H9 (cell line): Measurements from ENCODE around the gene GSAP. TPM values are rescaled to one million over a fixed set of nuclear protein-coding genes. Genes with fewer than 3 reads are reported as not detected.

Experiments used
- DNase-seq: peaks from one replicate; pipeline ENCODE4 v3.0.0-alpha.2; 2017
- H2AFZ ChIP-seq: one replicate; pipeline ENCODE4 v1.6.1; 2013; ENCODE audit warnings: mild to moderate bottlenecking, low read length, control low read depth, moderate library complexity
- H2AK5ac ChIP-seq: 2 replicates; pipeline ENCODE4 v1.6.1; 2013; ENCODE audit warnings: low read length, control low read depth, mixed read lengths; ENCODE audit not compliant: insufficient read length
- H2BK120ac ChIP-seq: one replicate; pipeline ENCODE4 v1.6.1; 2013; ENCODE audit warnings: low read depth, mild to moderate bottlenecking, low read length, control low read depth, inconsistent platforms; ENCODE audit not compliant: poor library complexity, severe bottlenecking
- H2BK12ac ChIP-seq: 2 replicates; pipeline ENCODE4 v1.6.1; 2013; ENCODE audit warnings: low read length, control low read depth, mixed read lengths, low read depth; ENCODE audit not compliant: insufficient read length
- H2BK15ac ChIP-seq: 2 replicates; pipeline ENCODE4 v1.6.1; 2013; ENCODE audit warnings: low read depth, low read length, control low read depth
- H2BK20ac ChIP-seq: one replicate; pipeline ENCODE4 v1.6.1; 2013; ENCODE audit warnings: low read depth, mild to moderate bottlenecking, low read length, control low read depth, inconsistent platforms; ENCODE audit not compliant: poor library complexity, severe bottlenecking
- H2BK5ac ChIP-seq: 2 replicates; pipeline ENCODE4 v1.6.1; 2013; ENCODE audit warnings: low read length, control low read depth, mixed read lengths; ENCODE audit not compliant: insufficient read length
- H3K14ac ChIP-seq: 2 replicates; pipeline ENCODE4 v1.6.1; 2013; ENCODE audit warnings: low read length, control low read depth; ENCODE audit not compliant: insufficient read depth
- H3K18ac ChIP-seq: 2 replicates; pipeline ENCODE4 v1.6.1; 2013; ENCODE audit warnings: low read depth, mild to moderate bottlenecking, mixed read lengths, low read length, control low read depth; ENCODE audit not compliant: insufficient read length
- H3K23ac ChIP-seq: 2 replicates; pipeline ENCODE4 v1.6.1; 2013; ENCODE audit warnings: low read length, control low read depth, mixed read lengths, low read depth; ENCODE audit not compliant: insufficient read length
- H3K23me2 ChIP-seq: 2 replicates; pipeline ENCODE4 v1.6.1; 2013; ENCODE audit warnings: low read depth, mild to moderate bottlenecking, mixed read lengths, low read length, control low read depth; ENCODE audit not compliant: insufficient read length, poor library complexity, severe bottlenecking
- H3K27ac ChIP-seq: 2 replicates; pipeline ENCODE4 v1.5.1; 2013; ENCODE audit warnings: low read length, control low read depth, mixed read lengths, low read depth; ENCODE audit not compliant: insufficient read length
- H3K27me3 ChIP-seq: 2 replicates; pipeline ENCODE4 v1.6.1; 2013; ENCODE audit warnings: low read length, control low read depth, inconsistent platforms; ENCODE audit not compliant: insufficient read depth
- H3K4ac ChIP-seq: 2 replicates; pipeline ENCODE4 v1.6.1; 2013; ENCODE audit warnings: low read depth, mild to moderate bottlenecking, control low read depth, inconsistent platforms, low read length, moderate library complexity
- H3K4me1 ChIP-seq: 2 replicates; pipeline ENCODE4 v1.6.1; 2013; ENCODE audit warnings: low read length, control low read depth, inconsistent platforms; ENCODE audit not compliant: insufficient read depth
- H3K4me2 ChIP-seq: 2 replicates; pipeline ENCODE4 v1.6.1; 2013; ENCODE audit warnings: low read length, control low read depth, mixed read lengths; ENCODE audit not compliant: insufficient read length, insufficient read depth
- H3K56ac ChIP-seq: 2 replicates; pipeline ENCODE4 v1.6.1; 2013; ENCODE audit warnings: low read depth, mild to moderate bottlenecking, mixed read lengths, low read length, control low read depth; ENCODE audit not compliant: insufficient read length
- H3K79me1 ChIP-seq: 2 replicates; pipeline ENCODE4 v1.6.1; 2013; ENCODE audit warnings: low read depth, mild to moderate bottlenecking, moderate library complexity, low read length, control low read depth, inconsistent platforms; ENCODE audit not compliant: insufficient read depth, poor library complexity, severe bottlenecking
- H3K79me2 ChIP-seq: 2 replicates; pipeline ENCODE4 v1.6.1; 2013; ENCODE audit warnings: low read length, control low read depth, inconsistent platforms; ENCODE audit not compliant: insufficient read depth
- H3K9ac ChIP-seq: 2 replicates; pipeline ENCODE4 v1.6.1; 2013; ENCODE audit warnings: low read length, control low read depth, mixed read lengths; ENCODE audit not compliant: insufficient read length; ENCODE audit errors: extremely low read depth
- H3K9me3 ChIP-seq: one replicate; pipeline ENCODE4 v1.6.1; 2013; ENCODE audit warnings: low read depth, low read length, inconsistent platforms; ENCODE audit not compliant: control insufficient read depth
- H3T11ph ChIP-seq: one replicate; pipeline ENCODE4 v1.6.1; 2013; ENCODE audit warnings: mild to moderate bottlenecking, low read length, control low read depth, inconsistent platforms
- H4K20me1 ChIP-seq: one replicate; pipeline ENCODE4 v1.6.1; 2013; ENCODE audit not compliant: control insufficient read depth, insufficient read length, insufficient read depth
- H4K5ac ChIP-seq: 2 replicates; pipeline ENCODE4 v1.6.1; 2013; ENCODE audit warnings: low read depth, mild to moderate bottlenecking, mixed read lengths, low read length, control low read depth; ENCODE audit not compliant: insufficient read length
- H4K8ac ChIP-seq: replicated peaks from 2 replicates; pipeline ENCODE4 v1.6.1; 2013; ENCODE audit warnings: low read length, control low read depth, mixed read lengths, low read depth; ENCODE audit not compliant: insufficient read length
- H4K91ac ChIP-seq: 2 replicates; pipeline ENCODE4 v1.6.1; 2013; ENCODE audit warnings: low read depth, mild to moderate bottlenecking, moderate library complexity, mixed read lengths, low read length, control low read depth; ENCODE audit not compliant: insufficient read length
- H3K27ac Mint-ChIP-seq, 3 experiments: 2 replicates in 2 of 3; 3 replicates in 1 of 3; pipeline ENCODE4 v1.8.0; 2020 to 2021; ENCODE audit warnings: mixed read lengths in 3 of 3, mild to moderate bottlenecking in 1 of 3, moderate library complexity in 1 of 3
- H3K27me3 Mint-ChIP-seq: 2 replicates; pipeline ENCODE4 v1.8.0; 2021; ENCODE audit warnings: low read depth, mild to moderate bottlenecking, moderate library complexity, mixed read lengths
- H3K36me3 Mint-ChIP-seq, 3 experiments: 2 replicates in 2 of 3; 3 replicates in 1 of 3; pipeline ENCODE4 v1.8.0; 2020 to 2021; ENCODE audit warnings: low read depth in 3 of 3, mixed read lengths in 3 of 3; ENCODE audit not compliant: insufficient read depth in 1 of 3
- H3K4me1 Mint-ChIP-seq, 2 experiments: 2 replicates each; pipeline ENCODE4 v1.8.0; 2020; ENCODE audit warnings: mixed read lengths in 2 of 2
- H3K4me3 Mint-ChIP-seq, 2 experiments: 2 replicates in 1 of 2; 3 replicates in 1 of 2; pipeline ENCODE4 v1.8.0; 2020 to 2021; ENCODE audit warnings: mild to moderate bottlenecking in 2 of 2, mixed read lengths in 2 of 2, moderate library complexity in 1 of 2
- H3K9me3 Mint-ChIP-seq, 2 experiments: 2 replicates in 1 of 2; 3 replicates in 1 of 2; pipeline ENCODE4 v1.8.0; 2020; ENCODE audit warnings: mild to moderate bottlenecking in 2 of 2, mixed read lengths in 2 of 2, moderate library complexity in 1 of 2
- total RNA-seq: library from RNA; stranded (reverse); gene quantifications from 2 replicates; pipeline ENCODE4 v1.2.1, GENCODE V29; 2021
- TF ChIP-seq, protein P1 (sequence below): fragments of 200-600 bp; sonication (generic); conservative IDR thresholded peaks from 3 replicates; pipeline ENCODE4 v1.8.0; 2021; ENCODE audit warnings: antibody characterized with exemption, mild to moderate bottlenecking

GSAP gene
- total RNA-seq, 1 experiment from 2014 or later: 1.9 TPM

GRCh38 chr7:77382532-77382931 lies 33.6 kb downstream of the GSAP start:
- no peak overlapping the region for H2BK12ac ChIP-seq

More at GRCh38 chr7:77382532-77382931, 33.6 kb downstream of the GSAP start:
- Histone ChIP-seq H3K23ac (no peak overlapping the region), H2BK15ac (no peak overlapping the region), H4K5ac (no peak overlapping the region), H3K27me3 (no peaks in the 10 kb centered on the region), H4K91ac (no peak overlapping the region), H3K4me1 (no peaks in the 10 kb centered on the region), H4K8ac (no peak overlapping the region), H2AFZ (no peak overlapping the region), H3T11ph (no peak overlapping the region), H2BK5ac (no peak overlapping the region), H2BK120ac (no peak overlapping the region), H2BK20ac (no peak overlapping the region), H3K9ac (no peak overlapping the region), H3K14ac (no peak overlapping the region), H3K79me1 (no peaks in the 10 kb centered on the region), H3K4ac (no peak overlapping the region), H3K4me2 (no peak overlapping the region), H3K9me3 (no peaks in the 10 kb centered on the region), H3K56ac (no peak overlapping the region), H3K18ac (no peak overlapping the region), H4K20me1 (no peaks in the 10 kb centered on the region), H2AK5ac (no peak overlapping the region), H3K27ac (no peak overlapping the region), H3K79me2 (no peaks in the 10 kb centered on the region), H3K23me2 (no peaks in the 10 kb centered on the region)
- Mint-ChIP-seq H3K36me3 (no peaks in the 10 kb centered on the region), H3K27ac (no peak overlapping the region), H3K27me3 (no peaks in the 10 kb centered on the region), H3K4me1 (peaks cover 9 to 10% of the 10 kb centered on the region in 2 experiments), H3K9me3 (no peaks in the 10 kb centered on the region), H3K4me3 (no peak overlapping the region)
- DNase-seq: no peak
- TF ChIP-seq, protein P1, sequence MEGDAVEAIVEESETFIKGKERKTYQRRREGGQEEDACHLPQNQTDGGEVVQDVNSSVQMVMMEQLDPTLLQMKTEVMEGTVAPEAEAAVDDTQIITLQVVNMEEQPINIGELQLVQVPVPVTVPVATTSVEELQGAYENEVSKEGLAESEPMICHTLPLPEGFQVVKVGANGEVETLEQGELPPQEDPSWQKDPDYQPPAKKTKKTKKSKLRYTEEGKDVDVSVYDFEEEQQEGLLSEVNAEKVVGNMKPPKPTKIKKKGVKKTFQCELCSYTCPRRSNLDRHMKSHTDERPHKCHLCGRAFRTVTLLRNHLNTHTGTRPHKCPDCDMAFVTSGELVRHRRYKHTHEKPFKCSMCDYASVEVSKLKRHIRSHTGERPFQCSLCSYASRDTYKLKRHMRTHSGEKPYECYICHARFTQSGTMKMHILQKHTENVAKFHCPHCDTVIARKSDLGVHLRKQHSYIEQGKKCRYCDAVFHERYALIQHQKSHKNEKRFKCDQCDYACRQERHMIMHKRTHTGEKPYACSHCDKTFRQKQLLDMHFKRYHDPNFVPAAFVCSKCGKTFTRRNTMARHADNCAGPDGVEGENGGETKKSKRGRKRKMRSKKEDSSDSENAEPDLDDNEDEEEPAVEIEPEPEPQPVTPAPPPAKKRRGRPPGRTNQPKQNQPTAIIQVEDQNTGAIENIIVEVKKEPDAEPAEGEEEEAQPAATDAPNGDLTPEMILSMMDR: no peak
